Endodermal cell (in vitro differentiated cells): ENCODE data around the gene NRXN3. TPM values are rescaled to one million over a fixed set of nuclear protein-coding genes. Genes with fewer than 3 reads are reported as not detected.

ENCODE experiments used
- DNase-seq: peaks from one replicate; pipeline ENCODE4 v3.0.0-alpha.2; 2017
- H3K27ac ChIP-seq: 2 replicates; pipeline ENCODE4 v1.5.1; 2013; ENCODE audit warnings: mild to moderate bottlenecking, low read depth, low read length, moderate library complexity
- H3K27me3 ChIP-seq: 2 replicates; pipeline ENCODE4 v1.6.1; 2013; ENCODE audit warnings: mild to moderate bottlenecking, low read length, moderate library complexity; ENCODE audit not compliant: insufficient read depth, control insufficient read depth, poor library complexity, severe bottlenecking
- H3K36me3 ChIP-seq: 2 replicates; pipeline ENCODE4 v1.7.0; 2013; ENCODE audit warnings: mild to moderate bottlenecking, low read length, moderate library complexity; ENCODE audit not compliant: control insufficient read depth, insufficient read depth
- H3K4me1 ChIP-seq: one replicate; pipeline ENCODE4 v1.7.0; 2013; ENCODE audit warnings: low read length; ENCODE audit not compliant: control insufficient read depth, insufficient read depth
- H3K4me3 ChIP-seq: 2 replicates; pipeline ENCODE4 v1.5.1; 2013; ENCODE audit warnings: mild to moderate bottlenecking, low read length, moderate library complexity
- H3K9ac ChIP-seq: 2 replicates; pipeline ENCODE4 v1.6.1; 2013; ENCODE audit warnings: mild to moderate bottlenecking, low read length, moderate library complexity; ENCODE audit not compliant: poor library complexity, severe bottlenecking; ENCODE audit errors: extremely low read depth
- H3K9me3 ChIP-seq: 2 replicates; pipeline ENCODE4 v1.6.1; 2013; ENCODE audit warnings: mild to moderate bottlenecking, low read length, moderate library complexity; ENCODE audit not compliant: control insufficient read depth
- H3K27ac Mint-ChIP-seq: 2 replicates; pipeline ENCODE4 v1.8.0; 2020; ENCODE audit warnings: mixed read lengths
- H3K27me3 Mint-ChIP-seq: 2 replicates; pipeline ENCODE4 v1.8.0; 2021; ENCODE audit warnings: mild to moderate bottlenecking, mixed read lengths; ENCODE audit not compliant: insufficient read depth
- H3K36me3 Mint-ChIP-seq: 2 replicates; pipeline ENCODE4 v1.8.0; 2020; ENCODE audit warnings: low read depth, mixed read lengths
- H3K4me1 Mint-ChIP-seq: 2 replicates; pipeline ENCODE4 v1.8.0; 2020; ENCODE audit warnings: mixed read lengths
- H3K4me3 Mint-ChIP-seq: 2 replicates; pipeline ENCODE4 v1.8.0; 2020; ENCODE audit warnings: mild to moderate bottlenecking, moderate library complexity, mixed read lengths
- H3K9me3 Mint-ChIP-seq: 2 replicates; pipeline ENCODE4 v1.8.0; 2020; ENCODE audit warnings: mild to moderate bottlenecking, mixed read lengths
- CTCF ChIP-seq: fragments of 200-600 bp; sonication (generic); conservative IDR thresholded peaks from 2 replicates; pipeline ENCODE4 v1.5.0; 2021; ENCODE audit warnings: antibody characterized with exemption, mild to moderate bottlenecking
- WGBS, 2 experiments: methylation state at CpG; one replicate each; pipeline versions ENCODE4 v1.1.5 to v1.1.7; 2013; ENCODE audit warnings: missing lambda C conversion rate in 2 of 2, mixed read lengths in 1 of 2; ENCODE audit not compliant: insufficient coverage in 1 of 2, insufficient read length in 1 of 2; 5-methylcytosine and 5-hydroxymethylcytosine counted together
- total RNA-seq, 2 donors: library from RNA; stranded (reverse); fragmentation: NEBNext Ultra II Directional in 1 of 2; extraction: Animal tissue kit (Norgen Biotek cat#: 25700) in 1 of 2; gene quantifications; 2 replicates in 1 of 2; 3 replicates in 1 of 2; pipeline ENCODE4 v1.2.1, GENCODE V29; 2021

The NRXN3 gene
- total RNA-seq, 2 donors from 2014 or later: 20.9 to 21.4 TPM

- no peak for DNase-seq
- Mint-ChIP-seq H3K9me3 (no peaks in the 10 kb centered on the region), H3K4me1 (peaks cover 21% of the 10 kb centered on the region), H3K36me3 (no peaks in the 10 kb centered on the region), H3K27ac (no peak overlapping the region), H3K4me3 (no peak overlapping the region), H3K27me3 (peaks cover 2% of the 10 kb centered on the region)
- Histone ChIP-seq H3K9ac (no peak overlapping the region), H3K4me3 (no peak overlapping the region), H3K9me3 (no peaks in the 10 kb centered on the region), H3K27ac (no peak overlapping the region), H3K36me3 (no peaks in the 10 kb centered on the region), H3K27me3 (peaks cover 11% of the 10 kb centered on the region), H3K4me1 (no peaks in the 10 kb centered on the region)
- WGBS, 2 experiments: 96 to 100% methylated on average over 2 to 3 of the region's 3 CpGs
- no peak for TF ChIP-seq CTCF
These were observed 1180.8 kb downstream of the NRXN3 start for GRCh38 chr14:79351011-79351410.

- WGBS, 2 experiments: 90 to 100% methylated on average over 2 to 3 of the region's 3 CpGs
- peaks cover 11% of the 10 kb centered on the region for H3K27me3 ChIP-seq
- Mint-ChIP-seq H3K27me3 (peaks cover 2% of the 10 kb centered on the region), H3K9me3 (no peaks in the 10 kb centered on the region), H3K4me1 (peaks cover 22% of the 10 kb centered on the region), H3K27ac (no peak overlapping the region), H3K36me3 (no peaks in the 10 kb centered on the region), H3K4me3 (no peak overlapping the region)
- H3K4me1 ChIP-seq: no peaks in the 10 kb centered on the region
- DNase-seq: no peak
- TF ChIP-seq CTCF: no peak
- no peak overlapping the region for H3K27ac ChIP-seq
- no peak overlapping the region for H3K4me3 ChIP-seq
- no peaks in the 10 kb centered on the region for H3K9me3 ChIP-seq
- no peaks in the 10 kb centered on the region for H3K36me3 ChIP-seq
- H3K9ac ChIP-seq: no peak overlapping the region
These were observed 1182.0 kb downstream of the NRXN3 start for GRCh38 chr14:79352076-79352630.

GRCh38 chr14:79354336-79354735 lies 1184.2 kb downstream of the NRXN3 start:
- DNase-seq: no peak
- WGBS, 2 experiments: no CpG with 5 or more reads among the region's 1 CpG
- no peak overlapping the region for H3K4me3 Mint-ChIP-seq
- H3K4me1 Mint-ChIP-seq: peaks cover 30% of the 10 kb centered on the region
- H3K27ac Mint-ChIP-seq: no peak overlapping the region
- Histone ChIP-seq H3K27ac (no peak overlapping the region), H3K27me3 (peaks cover 11% of the 10 kb centered on the region), H3K9me3 (no peaks in the 10 kb centered on the region), H3K9ac (no peak overlapping the region), H3K4me1 (no peaks in the 10 kb centered on the region), H3K36me3 (no peaks in the 10 kb centered on the region), H3K4me3 (no peak overlapping the region)
- no peaks in the 10 kb centered on the region for H3K9me3 Mint-ChIP-seq
- H3K36me3 Mint-ChIP-seq: no peaks in the 10 kb centered on the region
- no peak for TF ChIP-seq CTCF
- peaks cover 2% of the 10 kb centered on the region for H3K27me3 Mint-ChIP-seq
